ENCODE data around the gene DDX50.

DNA sequence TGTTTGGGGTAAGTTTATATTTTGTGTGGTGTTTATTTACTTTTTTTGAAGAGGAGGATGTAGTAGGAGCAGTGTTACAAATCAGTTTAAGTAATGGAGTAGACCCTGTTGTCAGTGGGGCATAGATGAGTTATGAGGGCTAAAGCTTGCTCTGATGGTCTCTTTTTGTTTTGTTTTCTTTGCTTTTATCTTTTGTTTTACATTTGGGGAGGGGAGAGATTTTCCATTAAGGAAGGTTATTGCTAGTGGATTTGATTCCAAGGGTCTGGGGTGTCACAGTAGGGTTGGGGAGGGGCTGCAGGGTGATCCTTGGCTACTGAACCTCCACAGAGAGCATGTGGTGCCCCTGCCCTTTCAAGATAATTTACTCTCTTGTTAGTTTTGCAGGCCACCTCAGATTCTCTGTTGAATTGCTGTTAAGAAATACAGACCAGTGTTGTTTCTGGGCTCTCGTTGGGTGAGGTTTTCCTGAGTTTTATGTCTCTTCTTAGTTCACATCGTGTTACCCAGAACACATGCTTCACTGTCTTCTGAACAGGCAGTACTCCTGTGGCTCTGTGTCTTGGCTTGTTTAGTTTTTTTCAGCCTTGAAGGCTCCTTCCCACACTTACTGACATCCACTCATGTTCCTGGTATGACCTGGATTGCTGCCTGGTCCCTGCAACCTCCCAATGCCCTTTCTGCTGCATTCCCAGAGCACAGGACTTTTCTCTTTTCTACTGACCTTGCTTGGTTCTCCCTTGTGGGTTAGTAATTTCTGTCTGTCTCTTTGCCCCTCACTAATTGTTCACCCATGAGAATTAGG is 91.7 kb downstream of the DDX50 start:
- TF ChIP-seq SUZ12 (IDR thresholded peaks at IDR 0.05; ENCODE audit: extremely low read depth, insufficient read depth, insufficient read length) (no peak), YY1 (IDR thresholded peaks at IDR 0.05; ENCODE audit: insufficient read depth, insufficient read length) (no peak)

All from NT2/D1 (cell line).